Lower leg skin (tissue), 4 donors: ENCODE results near the gene PTK7. TPM values are rescaled to one million over a fixed set of nuclear protein-coding genes. Genes with fewer than 3 reads are reported as not detected.

Experiments
- DNase-seq, 2 donors: peaks; one replicate each; pipeline ENCODE4 v3.0.0-alpha.2; 2019; ENCODE audit warnings: low spot score in 2 of 2
- H3K4me3 ChIP-seq: fragments of 200-600 bp; sonication (generic); 2 replicates; pipeline ENCODE4 v1.5.1; 2017; ENCODE audit warnings: mild to moderate bottlenecking, low read depth; ENCODE audit not compliant: poor library complexity, severe bottlenecking
- CTCF ChIP-seq, 3 donors: fragments of 450-650 bp; IDR thresholded peaks; one replicate each; pipeline ENCODE4 v1.5.1; 2016; ENCODE audit warnings: antibody characterized with exemption in 3 of 3, mild to moderate bottlenecking in 3 of 3, moderate library complexity in 2 of 3
- POLR2A ChIP-seq, 2 donors: fragments of 450-650 bp; IDR thresholded peaks; one replicate each; pipeline ENCODE4 v1.6.1; 2016 to 2017; ENCODE audit warnings: antibody characterized with exemption in 2 of 2, mild to moderate bottlenecking in 1 of 2, moderate library complexity in 1 of 2
- WGBS, 2 donors: methylation state at CpG; one replicate each; pipeline ENCODE4 v1.1.5; 2018; 5-methylcytosine and 5-hydroxymethylcytosine counted together
- intact Hi-C: fragments of 100-400 bp; cut with DNase I; formaldehyde crosslinking; loops from one replicate; pipeline ENCODE4 v1.15.0; 2023; ENCODE audit warnings: low total_unique reads
- total RNA-seq, 4 donors: library from RNA; depleted of rRNA; stranded (reverse); fragments of >200 nt; gene quantifications; one replicate each; pipeline ENCODE4 v1.1.0, GENCODE V29; 2016

PTK7 gene
- total RNA-seq, 4 donors from 2014 or later = 40.9 to 51.9 (median 49.7) TPM

- no peak overlapping the region for H3K4me3 ChIP-seq
- intact Hi-C loops = loop anchor here (10.0 kb wide), 1 partner anchor 221 kb away; the partner anchor contains the start of gene CNPY3
- no peak for TF ChIP-seq CTCF (IDR thresholded peaks at IDR 0.05)
- no peak for TF ChIP-seq POLR2A (IDR thresholded peaks at IDR 0.05)
- WGBS, 2 donors = 89 to 90% methylated on average over 3 of the region's 3 CpGs
- no peak for DNase-seq
These were observed 70.1 kb downstream of the PTK7 start for GRCh38 chr6:43146261-43146660.

- TF ChIP-seq POLR2A (IDR thresholded peaks at IDR 0.05) (no peak), CTCF (IDR thresholded peaks at IDR 0.05) (no peak)
- intact Hi-C loops = loop anchor here (10.0 kb wide), 1 partner anchor 222 kb away; the partner anchor contains the start of gene CNPY3
- 86 to 92% methylated on average over 8 of the region's 8 CpGs for WGBS, 2 donors
- H3K4me3 ChIP-seq = no peak overlapping the region
- DNase-seq = no peak
These were observed 70.9 kb downstream of the PTK7 start for GRCh38 chr6:43146709-43147688.

- no peak for DNase-seq
- no peak overlapping the region for H3K4me3 ChIP-seq
- TF ChIP-seq POLR2A (IDR thresholded peaks at IDR 0.05) (no peak), CTCF (IDR thresholded peaks at IDR 0.05) (no peak)
- intact Hi-C loops = loop anchor here (10.0 kb wide), 1 partner anchor 223 kb away; the partner anchor contains the start of gene CNPY3
- 87 to 89% methylated on average over 6 of the region's 6 CpGs for WGBS, 2 donors
These were observed 71.8 kb downstream of the PTK7 start for GRCh38 chr6:43147691-43148477.

GRCh38 chr6:43149265-43149664 lies 73.2 kb downstream of the PTK7 start:
- intact Hi-C loops = loop anchor here (10.0 kb wide), 1 partner anchor 224 kb away; the partner anchor contains the start of gene CNPY3
- TF ChIP-seq CTCF (IDR thresholded peaks at IDR 0.05) = no peak
- no peak for TF ChIP-seq POLR2A (IDR thresholded peaks at IDR 0.05)

GRCh38 chr6:43150051-43150751 lies 74.1 kb downstream of the PTK7 start:
- WGBS, 2 donors = 61 to 69% methylated on average over 7 of the region's 7 CpGs
- no peak overlapping the region for H3K4me3 ChIP-seq
- no peak for TF ChIP-seq POLR2A (IDR thresholded peaks at IDR 0.05)
- no peak for TF ChIP-seq CTCF (IDR thresholded peaks at IDR 0.05)
- no peak for DNase-seq
- intact Hi-C loops = no loop called here

More at GRCh38 chr6:43149265-43149664, 73.2 kb downstream of the PTK7 start:
- 94 to 95% methylated on average over 1 of the region's 1 CpG for WGBS, 2 donors
- DNase-seq = no peak
- no peak overlapping the region for H3K4me3 ChIP-seq
